ENCODE data around the gene MT1H. TPM values are rescaled to one million over a fixed set of nuclear protein-coding genes. Genes with fewer than 3 reads are reported as not detected.

The MT1H gene
- total RNA-seq, 2 experiments from 2014 or later: 0.62 TPM

DNA sequence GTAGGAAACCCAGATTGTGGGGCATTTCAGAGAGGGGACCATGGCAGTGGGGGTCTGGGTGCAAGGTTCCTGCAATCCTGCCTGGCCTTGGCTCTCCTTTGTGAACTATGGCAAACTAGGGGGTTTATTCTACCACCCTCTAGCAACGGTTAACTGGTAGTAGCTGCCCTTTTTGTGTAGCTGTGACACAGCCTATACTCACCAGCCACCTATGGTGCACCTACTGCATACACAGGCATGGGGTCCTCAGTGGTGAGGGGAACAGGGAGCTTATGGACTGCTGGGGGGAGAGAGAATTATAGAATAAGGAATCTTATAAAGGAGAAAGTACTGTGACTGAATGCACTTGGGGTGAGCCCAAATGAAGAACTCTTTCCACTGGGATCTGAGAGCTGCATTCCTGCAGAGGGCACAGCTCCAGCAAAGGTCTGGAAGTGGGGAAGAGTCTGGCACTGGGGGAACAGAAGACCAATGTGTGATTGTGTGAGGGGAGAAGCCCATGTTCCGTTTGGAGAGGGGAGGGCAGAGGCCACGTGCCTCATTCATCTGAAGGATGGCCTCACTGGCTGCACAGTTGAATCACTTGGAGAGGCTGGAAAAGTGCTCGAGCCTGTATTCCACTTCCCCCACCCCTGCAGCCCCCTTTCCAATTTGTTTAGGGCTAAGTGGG, 14.8 kb downstream of the MT1H start:
- POLR2A ChIA-PET: no interaction called here
- Mint-ChIP-seq H3K27ac (no peak overlapping the region), H3K36me3 (ENCODE audit: low read depth) (peaks cover 5% of the 10 kb centered on the region), H3K27me3 (peaks cover 1% of the 10 kb centered on the region), H3K9me3 (peaks cover 6% of the 10 kb centered on the region), H3K4me1 (peaks cover 26% of the 10 kb centered on the region), H3K4me3 (peak overlapping the region; percentile 95)
- no peak for DNase-seq
- CTCF ChIA-PET: interaction anchor here (0.7 to 3.5 kb wide), 4 partner anchors 17 to 443 kb away, joined by 3 to 21 read pairs (median 4); no protein-coding TSS in a partner anchor

DNA sequence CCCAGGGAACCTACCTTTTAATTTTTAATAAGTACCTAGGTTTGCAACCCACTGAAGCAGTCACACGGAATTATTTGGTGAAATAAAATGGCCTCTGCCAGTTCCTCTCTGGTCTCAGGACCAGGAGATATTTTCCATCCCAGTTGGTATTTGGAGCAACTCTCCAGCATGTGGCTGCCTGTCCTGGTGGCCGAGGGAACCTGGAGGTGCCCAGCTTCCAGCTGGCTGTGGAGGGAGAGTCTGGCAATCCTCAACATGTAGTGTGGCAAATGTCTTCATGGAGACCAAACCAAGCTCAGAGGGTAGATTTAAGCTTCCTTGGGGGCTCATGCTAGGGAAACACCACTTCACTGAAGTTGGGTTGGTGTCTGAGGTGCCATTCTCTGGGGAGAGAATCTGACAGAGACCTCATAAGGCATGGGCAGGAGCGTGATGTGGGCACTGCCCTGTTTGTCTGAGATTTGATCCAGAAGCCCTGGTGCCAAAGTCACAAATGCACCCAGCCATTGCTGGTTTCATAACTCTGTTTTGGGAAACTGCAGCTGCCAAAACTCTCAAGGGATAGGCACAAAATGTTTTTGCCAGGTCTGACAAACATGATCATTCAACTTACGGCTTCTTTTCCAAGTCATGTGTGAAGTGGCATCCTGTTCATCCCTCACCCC, 15.4 kb downstream of the MT1H start:
- Mint-ChIP-seq H3K27me3 (peaks cover 1% of the 10 kb centered on the region), H3K4me1 (peaks cover 26% of the 10 kb centered on the region), H3K9me3 (peaks cover 6% of the 10 kb centered on the region), H3K4me3 (no peak overlapping the region), H3K36me3 (ENCODE audit: low read depth) (peaks cover 5% of the 10 kb centered on the region), H3K27ac (no peak overlapping the region)
- DNase-seq: no peak
- CTCF ChIA-PET: interaction anchor here (0.8 to 3.5 kb wide), 4 partner anchors 17 to 108 kb away, joined by 3 to 21 read pairs (median 3); no protein-coding TSS in a partner anchor
- POLR2A ChIA-PET: no interaction called here

DNA sequence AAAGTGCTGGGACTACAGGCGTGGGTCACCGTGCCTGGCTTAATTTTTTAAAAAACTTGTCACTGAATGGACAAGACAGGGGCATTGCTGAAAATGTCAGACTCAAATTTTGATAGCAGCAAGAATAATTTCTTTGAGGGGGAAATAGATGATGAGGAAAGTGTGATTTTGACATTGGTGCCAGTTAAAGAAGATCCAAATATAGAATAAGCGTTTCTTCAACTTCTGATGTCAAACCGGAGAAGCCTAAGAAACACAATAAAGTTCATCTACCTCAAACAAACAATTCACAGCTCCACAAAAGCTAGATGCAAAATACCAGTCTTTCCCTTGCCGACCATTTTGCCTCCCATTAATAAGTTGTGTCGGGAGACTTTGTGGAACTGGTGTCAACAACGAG, 17.1 kb downstream of the MT1H start:
- H3K27ac Mint-ChIP-seq: no peak overlapping the region
- CTCF ChIA-PET: interaction anchor here (3.5 kb wide), 1 partner anchor 15 kb away, joined by 21 read pairs; no protein-coding TSS in a partner anchor
- no peak for DNase-seq
- H3K9me3 Mint-ChIP-seq: peaks cover 6% of the 10 kb centered on the region
- H3K4me3 Mint-ChIP-seq: no peak overlapping the region
- POLR2A ChIA-PET: no interaction called here
- peaks cover 18% of the 10 kb centered on the region for H3K4me1 Mint-ChIP-seq
- H3K27me3 Mint-ChIP-seq: peaks cover 1% of the 10 kb centered on the region
- peaks cover 5% of the 10 kb centered on the region for H3K36me3 Mint-ChIP-seq (ENCODE audit: low read depth)

DNA sequence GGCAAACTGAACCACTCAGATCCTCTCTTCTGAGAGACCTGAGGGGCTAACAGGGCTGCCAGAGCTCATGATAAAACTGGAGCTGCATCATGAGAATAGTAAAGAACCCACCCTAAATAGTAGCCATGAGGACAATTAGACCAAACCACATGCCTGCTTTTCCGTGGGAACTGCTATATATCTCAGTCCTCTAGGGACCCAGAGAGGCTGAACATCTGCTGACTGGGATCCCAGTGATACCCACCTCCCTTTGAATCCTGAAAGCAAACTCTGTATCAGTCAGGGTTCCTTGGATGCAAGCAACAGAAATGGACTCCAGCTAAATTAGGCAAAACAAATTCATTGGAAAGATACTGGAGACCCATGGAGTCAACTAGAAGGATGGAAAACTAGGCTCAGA, 19.1 kb downstream of the MT1H start:
- no peak for DNase-seq
- Mint-ChIP-seq H3K4me1 (peaks cover 8% of the 10 kb centered on the region), H3K27me3 (peaks cover 1% of the 10 kb centered on the region), H3K36me3 (ENCODE audit: low read depth) (peaks cover 5% of the 10 kb centered on the region), H3K4me3 (no peak overlapping the region), H3K27ac (no peak overlapping the region), H3K9me3 (peaks cover 6% of the 10 kb centered on the region)
- ChIA-PET POLR2A (no interaction called here), CTCF (interaction anchor here (1.2 to 1.7 kb wide), 2 partner anchors 13 to 44 kb away, joined by 3 to 6 read pairs; no protein-coding TSS in a partner anchor)

DNA sequence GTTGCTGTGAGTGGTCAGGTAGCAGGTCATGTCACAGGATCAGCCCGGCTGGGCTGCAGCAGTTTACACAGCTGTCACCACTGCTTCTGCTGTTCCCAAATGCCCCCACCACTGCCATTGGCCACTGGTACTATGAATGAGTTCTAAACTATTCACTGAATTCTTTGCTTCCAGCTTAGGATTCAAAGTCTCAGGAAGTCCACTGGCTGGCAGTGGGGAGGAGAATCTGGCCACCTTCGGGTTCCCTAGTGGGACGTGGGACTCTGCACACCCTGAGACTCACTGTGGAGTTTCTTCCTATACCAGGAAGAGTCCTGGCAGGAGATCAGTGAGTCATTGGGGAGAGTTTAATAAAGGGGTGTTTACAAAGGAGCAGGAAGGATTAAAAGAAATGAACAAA, 19.6 kb downstream of the MT1H start:
- CTCF ChIA-PET: interaction anchor here (1.2 to 1.7 kb wide), 2 partner anchors 13 to 45 kb away, joined by 3 to 6 read pairs; no protein-coding TSS in a partner anchor
- Mint-ChIP-seq H3K36me3 (ENCODE audit: low read depth) (peaks cover 5% of the 10 kb centered on the region), H3K27ac (no peak overlapping the region), H3K27me3 (peaks cover 1% of the 10 kb centered on the region), H3K4me3 (no peak overlapping the region), H3K4me1 (peaks cover 4% of the 10 kb centered on the region), H3K9me3 (peaks cover 6% of the 10 kb centered on the region)
- POLR2A ChIA-PET: no interaction called here
- DNase-seq: no peak

DNA sequence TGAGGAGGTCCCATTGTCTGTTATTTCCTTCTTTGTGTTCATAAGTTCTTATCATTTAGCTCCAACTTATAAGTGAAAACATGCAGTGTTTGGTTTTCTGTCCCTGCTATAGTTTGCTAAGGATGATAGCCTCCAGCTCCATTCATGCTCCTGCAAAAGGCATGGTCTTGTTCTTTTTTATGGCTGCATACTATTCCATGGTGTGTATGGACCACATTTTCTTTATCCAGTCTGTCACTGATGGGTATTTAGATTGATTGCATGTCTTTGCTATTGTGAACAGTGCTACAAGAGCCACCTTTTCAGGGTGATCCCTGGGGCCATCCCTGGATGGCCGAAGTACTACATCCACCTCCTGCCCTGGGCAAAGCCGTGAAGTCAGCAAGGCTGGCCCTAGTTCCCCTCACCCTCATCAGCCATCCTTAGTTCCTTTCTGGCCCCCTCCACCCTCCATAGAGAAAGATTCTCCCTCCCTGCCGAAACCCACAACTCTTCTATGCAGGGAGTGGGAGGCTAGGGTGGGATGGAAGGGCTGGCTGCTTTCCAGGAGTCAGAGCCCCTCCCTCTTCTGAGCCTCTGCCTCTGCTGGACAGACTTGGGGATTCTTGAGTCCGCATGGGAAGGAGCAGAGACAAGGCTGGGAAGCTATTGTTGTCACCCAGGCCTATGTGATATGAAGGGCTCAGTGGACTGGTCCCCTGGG, 21.0 kb downstream of the MT1H start:
- CTCF ChIA-PET: no interaction called here
- no peak overlapping the region for H3K27ac Mint-ChIP-seq
- POLR2A ChIA-PET: no interaction called here
- peaks cover 5% of the 10 kb centered on the region for H3K36me3 Mint-ChIP-seq (ENCODE audit: low read depth)
- no peaks in the 10 kb centered on the region for H3K4me1 Mint-ChIP-seq
- peaks cover 6% of the 10 kb centered on the region for H3K9me3 Mint-ChIP-seq
- DNase-seq: no peak
- H3K27me3 Mint-ChIP-seq: peaks cover 1% of the 10 kb centered on the region
- H3K4me3 Mint-ChIP-seq: no peak overlapping the region

DNA sequence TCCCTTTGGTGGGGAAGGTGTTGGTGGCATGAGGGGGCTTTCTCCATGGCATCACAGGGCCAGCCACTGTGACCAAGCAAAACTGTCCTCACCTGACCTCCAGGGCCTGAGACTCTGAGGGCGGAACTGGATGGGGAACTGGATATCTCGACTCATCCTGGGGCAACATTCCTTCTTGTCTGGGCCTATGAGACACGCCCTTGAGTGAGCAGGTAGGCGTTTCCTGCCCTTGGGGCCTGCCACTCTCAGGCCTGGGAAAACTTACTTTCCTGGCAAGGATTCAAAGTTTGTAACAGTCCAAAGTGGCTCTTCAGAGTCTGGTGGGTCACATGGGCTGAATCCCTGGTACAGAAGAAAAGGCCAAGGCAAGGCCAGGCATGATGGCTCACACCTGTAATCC, 22.3 kb downstream of the MT1H start:
- Mint-ChIP-seq H3K9me3 (peaks cover 5% of the 10 kb centered on the region), H3K27ac (no peak overlapping the region), H3K27me3 (peaks cover 4% of the 10 kb centered on the region), H3K4me1 (no peaks in the 10 kb centered on the region), H3K36me3 (ENCODE audit: low read depth) (no peaks in the 10 kb centered on the region), H3K4me3 (no peak overlapping the region)
- no peak for DNase-seq
- POLR2A ChIA-PET: no interaction called here
- CTCF ChIA-PET: interaction anchor here (0.6 to 1.0 kb wide), 3 partner anchors 15 to 64 kb away, joined by 3 to 4 read pairs (median 3); no protein-coding TSS in a partner anchor

DNA sequence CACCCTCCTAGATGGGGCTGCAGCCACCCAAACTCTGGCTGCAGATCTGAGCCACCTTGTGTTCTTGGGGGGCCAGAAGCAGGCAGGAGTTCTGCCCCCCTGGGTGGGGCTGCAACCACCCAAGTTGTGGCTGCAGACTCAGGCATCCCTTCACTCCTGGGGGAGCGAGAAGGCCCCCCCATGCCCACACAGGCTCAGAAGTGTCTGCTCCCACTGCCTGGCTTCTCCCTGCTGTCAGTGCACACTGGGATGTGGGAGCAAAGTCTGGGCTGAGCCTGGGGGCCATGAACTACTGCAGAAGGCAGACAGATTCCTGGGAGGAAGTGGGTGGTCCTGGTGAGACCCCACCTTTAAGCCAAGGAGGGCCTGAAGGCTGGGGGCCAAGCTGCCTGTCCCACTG, 25.6 kb downstream of the MT1H start:
- Mint-ChIP-seq H3K9me3 (peaks cover 4% of the 10 kb centered on the region), H3K27ac (no peak overlapping the region), H3K4me3 (no peak overlapping the region), H3K4me1 (no peaks in the 10 kb centered on the region), H3K36me3 (ENCODE audit: low read depth) (no peaks in the 10 kb centered on the region), H3K27me3 (peaks cover 4% of the 10 kb centered on the region)
- POLR2A ChIA-PET: no interaction called here
- DNase-seq: no peak
- CTCF ChIA-PET: interaction anchor here (0.6 to 1.4 kb wide), 5 partner anchors 13 to 648 kb away, joined by 3 to 5 read pairs (median 4); partner anchors contain the start of gene MT1X

DNA sequence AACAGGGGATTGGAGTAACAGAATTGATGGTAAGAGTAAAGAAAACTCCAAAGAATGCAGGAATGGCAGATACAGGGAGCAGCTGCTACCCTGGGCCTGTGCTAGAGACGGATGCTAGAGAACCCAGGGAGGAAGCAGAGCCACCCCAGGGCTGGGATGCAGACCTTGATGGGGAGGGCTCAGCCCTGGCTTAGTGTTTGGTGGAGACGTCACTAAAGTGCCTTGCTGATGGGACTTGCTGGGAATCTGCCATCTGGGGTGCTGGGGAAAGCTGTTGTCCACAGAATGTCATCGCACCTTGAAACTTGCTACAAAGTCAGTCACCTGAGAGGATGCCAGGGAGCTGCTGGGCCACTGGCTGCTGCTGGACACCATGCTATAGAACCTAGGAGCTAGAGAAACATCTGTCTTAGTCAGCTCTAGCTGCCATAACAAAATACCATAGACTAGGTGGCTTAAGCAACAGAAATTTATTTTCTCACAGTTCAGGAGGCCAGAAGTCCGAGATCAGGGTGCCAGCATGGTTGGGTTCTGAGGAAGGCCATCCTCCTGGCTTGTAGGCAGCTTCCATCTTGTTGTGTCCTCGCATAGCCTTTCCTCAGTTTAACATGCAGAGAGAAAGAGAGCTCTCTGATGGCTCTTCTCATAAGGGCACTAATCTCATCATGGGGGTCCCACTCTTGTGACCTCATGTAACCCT, 28.0 kb downstream of the MT1H start:
- DNase-seq: no peak
- Mint-ChIP-seq H3K9me3 (peaks cover 4% of the 10 kb centered on the region), H3K27me3 (peaks cover 4% of the 10 kb centered on the region), H3K27ac (no peak overlapping the region), H3K4me3 (no peak overlapping the region), H3K36me3 (ENCODE audit: low read depth) (no peaks in the 10 kb centered on the region), H3K4me1 (peaks cover 11% of the 10 kb centered on the region)
- POLR2A ChIA-PET: no interaction called here
- CTCF ChIA-PET: interaction anchor here (1.1 to 1.6 kb wide), 4 partner anchors 15 to 121 kb away, joined by 3 to 4 read pairs (median 4); no protein-coding TSS in a partner anchor

DNA sequence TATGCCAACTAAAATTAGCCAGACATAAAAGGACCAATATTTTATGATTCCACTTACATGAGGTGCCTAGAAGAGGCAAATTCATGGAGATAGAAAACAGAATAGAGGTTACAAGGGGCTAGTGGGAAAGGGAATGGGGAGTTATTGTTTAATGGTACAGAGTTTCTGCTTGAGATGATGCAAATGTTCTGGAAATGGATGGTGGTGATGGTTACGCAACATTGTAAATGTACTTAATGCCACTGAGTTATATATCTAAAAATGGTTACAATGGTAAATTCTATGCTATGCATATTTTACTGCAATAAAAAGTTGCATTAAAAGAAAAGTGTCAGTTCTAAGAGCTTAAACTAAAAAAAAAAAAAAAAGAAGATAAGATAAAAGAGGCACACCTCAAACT, 30.6 kb downstream of the MT1H start:
- ChIA-PET CTCF (interaction anchor here (2.4 to 4.3 kb wide), 3 partner anchors 15 to 187 kb away, joined by 17 to 41 read pairs (median 21); no protein-coding TSS in a partner anchor), POLR2A (no interaction called here)
- peaks cover 4% of the 10 kb centered on the region for H3K27me3 Mint-ChIP-seq
- no peaks in the 10 kb centered on the region for H3K36me3 Mint-ChIP-seq (ENCODE audit: low read depth)
- DNase-seq: no peak
- H3K27ac Mint-ChIP-seq: no peak overlapping the region
- peaks cover 4% of the 10 kb centered on the region for H3K9me3 Mint-ChIP-seq
- H3K4me3 Mint-ChIP-seq: no peak overlapping the region
- H3K4me1 Mint-ChIP-seq: peaks cover 11% of the 10 kb centered on the region

DNA sequence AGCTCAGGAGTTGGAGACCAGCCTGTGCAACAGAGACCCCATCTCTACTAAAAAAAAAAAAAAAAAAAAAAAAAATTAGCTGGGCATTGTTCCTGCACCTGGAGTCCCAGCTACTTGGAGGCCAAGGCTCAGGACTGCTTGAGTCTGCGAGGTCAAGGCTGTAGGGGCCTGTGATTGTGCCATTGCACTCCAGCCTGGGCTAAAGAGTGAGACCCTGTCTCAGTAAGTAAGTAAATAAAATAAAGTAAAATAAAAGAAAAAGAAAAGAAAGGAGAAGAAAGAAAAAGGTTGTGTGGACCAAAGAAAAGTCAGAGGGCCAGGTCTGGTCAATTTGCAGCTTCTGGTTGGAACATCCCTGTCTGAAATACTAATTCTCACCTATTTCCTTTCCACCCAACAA, 31.0 kb downstream of the MT1H start:
- Mint-ChIP-seq H3K27ac (no peak overlapping the region), H3K9me3 (peaks cover 4% of the 10 kb centered on the region), H3K4me3 (no peak overlapping the region), H3K4me1 (peaks cover 11% of the 10 kb centered on the region), H3K27me3 (peaks cover 4% of the 10 kb centered on the region), H3K36me3 (ENCODE audit: low read depth) (no peaks in the 10 kb centered on the region)
- no peak for DNase-seq
- ChIA-PET POLR2A (no interaction called here), CTCF (interaction anchor here (1.3 to 4.3 kb wide), 9 partner anchors 15 to 187 kb away, joined by 3 to 41 read pairs (median 11); partner anchors contain the start of gene MT2A)

DNA sequence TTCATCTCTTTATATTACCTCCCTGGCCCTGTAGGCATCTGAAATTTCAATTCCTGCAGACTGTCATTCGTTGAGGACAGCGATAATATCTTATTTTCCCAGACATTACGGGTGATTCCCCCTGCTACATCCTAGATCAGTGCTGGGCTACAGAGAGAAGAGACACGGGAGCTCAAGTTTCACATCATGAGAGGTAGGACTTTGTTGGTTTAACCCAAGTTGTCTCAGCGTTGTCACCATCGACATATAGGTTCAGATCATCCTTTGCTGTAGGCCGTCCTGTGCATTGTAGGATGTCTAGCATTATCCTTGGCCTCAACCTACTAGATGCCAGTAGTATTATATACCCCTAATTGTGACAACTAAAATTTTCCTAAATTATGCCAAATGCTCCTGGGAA, 31.9 kb downstream of the MT1H start:
- Mint-ChIP-seq H3K27me3 (peaks cover 1% of the 10 kb centered on the region), H3K4me3 (no peak overlapping the region), H3K36me3 (ENCODE audit: low read depth) (no peaks in the 10 kb centered on the region), H3K4me1 (peaks cover 11% of the 10 kb centered on the region), H3K9me3 (peaks cover 2% of the 10 kb centered on the region), H3K27ac (peak overlapping the region; percentile 60)
- ChIA-PET POLR2A (no interaction called here), CTCF (interaction anchor here (0.6 to 4.3 kb wide), 36 partner anchors 10 to 188 kb away, joined by 3 to 41 read pairs (median 4); partner anchors contain the start of genes MT2A and MT4)
- DNase-seq: no peak

Data from activated CD4-positive, alpha-beta T cell treated with anti-CD3 and anti-CD28 coated beads, Interleukin-2, amount 10 ng/mL, durations not matched to agents 7 days and 5 days (primary cell).